Stimulated activated naive CD8-positive, alpha-beta T cell treated with anti-CD3 and anti-CD28 coated beads, Interleukin-15, Interleukin-2, amounts not matched to agents 100 ng/mL and 50 ng/mL, for 24 hours (primary cell): Measurements from ENCODE around the gene NENF.

Source experiments
- H3K27ac Mint-ChIP-seq: one replicate; pipeline ENCODE4 v1.8.0; 2021; ENCODE audit warnings: mild to moderate bottlenecking, mixed read lengths
- H3K27me3 Mint-ChIP-seq: one replicate; pipeline ENCODE4 v1.8.0; 2021; ENCODE audit warnings: mixed read lengths
- H3K36me3 Mint-ChIP-seq: one replicate; pipeline ENCODE4 v1.8.0; 2021; ENCODE audit warnings: low read depth, mixed read lengths
- H3K4me1 Mint-ChIP-seq: one replicate; pipeline ENCODE4 v1.8.0; 2021; ENCODE audit warnings: low read depth, mixed read lengths
- H3K4me3 Mint-ChIP-seq: one replicate; pipeline ENCODE4 v1.8.0; 2021; ENCODE audit warnings: mild to moderate bottlenecking, mixed read lengths
- H3K9me3 Mint-ChIP-seq: one replicate; pipeline ENCODE4 v1.8.0; 2021; ENCODE audit warnings: mixed read lengths

The NENF gene

GRCh38 chr1:212415107-212415841 lies 17.4 kb upstream of the NENF start:
- H3K27me3 Mint-ChIP-seq = no peaks in the 10 kb centered on the region
- H3K4me3 Mint-ChIP-seq = peak overlapping the region; percentile 93
- peaks cover 20% of the 10 kb centered on the region for H3K36me3 Mint-ChIP-seq
- H3K9me3 Mint-ChIP-seq = no peaks in the 10 kb centered on the region
- H3K27ac Mint-ChIP-seq = peak overlapping the region; percentile 94
- peaks cover 28% of the 10 kb centered on the region for H3K4me1 Mint-ChIP-seq

- no peaks in the 10 kb centered on the region for H3K9me3 Mint-ChIP-seq
- no peaks in the 10 kb centered on the region for H3K36me3 Mint-ChIP-seq
- peaks cover 8% of the 10 kb centered on the region for H3K27me3 Mint-ChIP-seq
- H3K27ac Mint-ChIP-seq = no peak overlapping the region
- no peaks in the 10 kb centered on the region for H3K4me1 Mint-ChIP-seq
- H3K4me3 Mint-ChIP-seq = no peak overlapping the region
These were observed 11.6 kb upstream of the NENF start for GRCh38 chr1:212421165-212421564.

- Mint-ChIP-seq H3K4me1 (no peaks in the 10 kb centered on the region), H3K36me3 (no peaks in the 10 kb centered on the region), H3K27ac (no peak overlapping the region), H3K9me3 (no peaks in the 10 kb centered on the region), H3K4me3 (no peak overlapping the region), H3K27me3 (peaks cover 8% of the 10 kb centered on the region)
These were observed 8.8 kb upstream of the NENF start for GRCh38 chr1:212423879-212424278.

GRCh38 chr1:212428496-212428895 lies 4.2 kb upstream of the NENF start:
- Mint-ChIP-seq H3K9me3 (no peaks in the 10 kb centered on the region), H3K4me1 (peaks cover 19% of the 10 kb centered on the region), H3K4me3 (no peak overlapping the region), H3K36me3 (no peaks in the 10 kb centered on the region), H3K27me3 (peaks cover 5% of the 10 kb centered on the region), H3K27ac (no peak overlapping the region)

- H3K4me1 Mint-ChIP-seq = peaks cover 25% of the 10 kb centered on the region
- H3K4me3 Mint-ChIP-seq = no peak overlapping the region
- H3K27me3 Mint-ChIP-seq = no peaks in the 10 kb centered on the region
- no peaks in the 10 kb centered on the region for H3K36me3 Mint-ChIP-seq
- no peak overlapping the region for H3K27ac Mint-ChIP-seq
- no peaks in the 10 kb centered on the region for H3K9me3 Mint-ChIP-seq
These were observed 2.3 kb upstream of the NENF start for GRCh38 chr1:212430416-212430815.

GRCh38 chr1:212430955-212431394 lies 1.7 kb upstream of the NENF start:
- no peak overlapping the region for H3K27ac Mint-ChIP-seq
- peaks cover 25% of the 10 kb centered on the region for H3K4me1 Mint-ChIP-seq
- H3K9me3 Mint-ChIP-seq = no peaks in the 10 kb centered on the region
- no peaks in the 10 kb centered on the region for H3K36me3 Mint-ChIP-seq
- no peaks in the 10 kb centered on the region for H3K27me3 Mint-ChIP-seq
- H3K4me3 Mint-ChIP-seq = no peak overlapping the region

GRCh38 chr1:212431644-212432043 lies 1.1 kb upstream of the NENF start:
- Mint-ChIP-seq H3K4me1 (peaks cover 25% of the 10 kb centered on the region), H3K36me3 (no peaks in the 10 kb centered on the region), H3K27me3 (no peaks in the 10 kb centered on the region), H3K9me3 (no peaks in the 10 kb centered on the region), H3K4me3 (no peak overlapping the region), H3K27ac (peak overlapping the region; percentile 27)

GRCh38 chr1:212432272-212432660 lies 454 bp upstream of the NENF start:
- Mint-ChIP-seq H3K36me3 (no peaks in the 10 kb centered on the region), H3K27ac (peak overlapping the region; percentile 62), H3K4me1 (peaks cover 27% of the 10 kb centered on the region), H3K4me3 (peak overlapping the region; percentile 74), H3K9me3 (no peaks in the 10 kb centered on the region), H3K27me3 (no peaks in the 10 kb centered on the region)

- H3K4me3 Mint-ChIP-seq = peak overlapping the region; percentile 81
- H3K27ac Mint-ChIP-seq = peak overlapping the region; percentile 41
- no peaks in the 10 kb centered on the region for H3K27me3 Mint-ChIP-seq
- H3K9me3 Mint-ChIP-seq = no peaks in the 10 kb centered on the region
- H3K36me3 Mint-ChIP-seq = no peaks in the 10 kb centered on the region
- peaks cover 33% of the 10 kb centered on the region for H3K4me1 Mint-ChIP-seq
These were observed 1.1 kb downstream of the NENF start for GRCh38 chr1:212433577-212434462.

- no peaks in the 10 kb centered on the region for H3K9me3 Mint-ChIP-seq
- H3K4me1 Mint-ChIP-seq = peaks cover 33% of the 10 kb centered on the region
- no peaks in the 10 kb centered on the region for H3K27me3 Mint-ChIP-seq
- H3K4me3 Mint-ChIP-seq = no peak overlapping the region
- H3K27ac Mint-ChIP-seq = no peak overlapping the region
- no peaks in the 10 kb centered on the region for H3K36me3 Mint-ChIP-seq
These were observed 2.3 kb downstream of the NENF start for GRCh38 chr1:212434992-212435391.

- Mint-ChIP-seq H3K36me3 (no peaks in the 10 kb centered on the region), H3K4me1 (peaks cover 17% of the 10 kb centered on the region), H3K9me3 (no peaks in the 10 kb centered on the region)
These were observed 4.6 kb downstream of the NENF start for GRCh38 chr1:212437179-212437798.

GRCh38 chr1:212438831-212439237 lies 6.1 kb downstream of the NENF start:
- H3K9me3 Mint-ChIP-seq = no peaks in the 10 kb centered on the region
- peaks cover 11% of the 10 kb centered on the region for H3K4me1 Mint-ChIP-seq
- no peak overlapping the region for H3K27ac Mint-ChIP-seq
- no peaks in the 10 kb centered on the region for H3K27me3 Mint-ChIP-seq
- H3K4me3 Mint-ChIP-seq = no peak overlapping the region
- peaks cover 5% of the 10 kb centered on the region for H3K36me3 Mint-ChIP-seq

More at GRCh38 chr1:212437179-212437798, 4.6 kb downstream of the NENF start:
- Mint-ChIP-seq H3K4me3 (no peak overlapping the region), H3K27me3 (no peaks in the 10 kb centered on the region), H3K27ac (no peak overlapping the region)

GRCh38 chr1:212440419-212440818 lies 7.7 kb downstream of the NENF start:
- no peaks in the 10 kb centered on the region for H3K27me3 Mint-ChIP-seq
- no peak overlapping the region for H3K4me3 Mint-ChIP-seq
- no peaks in the 10 kb centered on the region for H3K9me3 Mint-ChIP-seq
- H3K27ac Mint-ChIP-seq = no peak overlapping the region
- peaks cover 8% of the 10 kb centered on the region for H3K4me1 Mint-ChIP-seq
- peaks cover 9% of the 10 kb centered on the region for H3K36me3 Mint-ChIP-seq

GRCh38 chr1:212442408-212442807 lies 9.7 kb downstream of the NENF start:
- Mint-ChIP-seq H3K36me3 (peaks cover 13% of the 10 kb centered on the region), H3K27me3 (no peaks in the 10 kb centered on the region), H3K4me3 (no peak overlapping the region), H3K27ac (no peak overlapping the region), H3K4me1 (peaks cover 4% of the 10 kb centered on the region), H3K9me3 (no peaks in the 10 kb centered on the region)

- Mint-ChIP-seq H3K36me3 (peaks cover 13% of the 10 kb centered on the region), H3K4me1 (no peaks in the 10 kb centered on the region), H3K4me3 (no peak overlapping the region), H3K9me3 (no peaks in the 10 kb centered on the region), H3K27ac (no peak overlapping the region), H3K27me3 (no peaks in the 10 kb centered on the region)
These were observed 13.6 kb downstream of the NENF start for GRCh38 chr1:212446333-212446732.
